DOHH2 (cell line): ENCODE measurements around the gene CEP68.
A peak's percentile ranks its signal among the peaks of the same experiment; 100 is the strongest.

Source experiments
- H3F3A ChIP-seq: fragments of 200-600 bp; sonication (generic), shearing (Covaris generic); 2 replicates; pipeline ENCODE4 v1.6.0; 2016; ENCODE audit warnings: antibody characterized with exemption, mild to moderate bottlenecking; ENCODE audit not compliant: control insufficient read depth, insufficient read depth
- H3K27ac ChIP-seq: fragments of 200-600 bp; sonication (generic); 2 replicates; pipeline ENCODE4 v1.5.1; 2014; ENCODE audit warnings: low read depth, mild to moderate bottlenecking, low read length, moderate library complexity
- H3K27me3 ChIP-seq: fragments of 200-600 bp; sonication (generic); 2 replicates; pipeline ENCODE4 v1.6.1; 2014; ENCODE audit warnings: mild to moderate bottlenecking, low read length, mixed read lengths; ENCODE audit not compliant: control insufficient read depth
- H3K36me3 ChIP-seq: fragments of 200-600 bp; sonication (generic); 2 replicates; pipeline ENCODE4 v1.6.1; 2014; ENCODE audit warnings: mild to moderate bottlenecking, low read length, moderate library complexity, mixed read lengths; ENCODE audit not compliant: control insufficient read depth
- H3K4me1 ChIP-seq: fragments of 200-600 bp; sonication (generic); 2 replicates; pipeline ENCODE4 v1.6.1; 2014; ENCODE audit warnings: mild to moderate bottlenecking, low read length, mixed read lengths; ENCODE audit not compliant: control insufficient read depth
- H3K4me2 ChIP-seq: fragments of 200-600 bp; sonication (generic); 2 replicates; pipeline ENCODE4 v1.6.0; 2014; ENCODE audit warnings: mild to moderate bottlenecking, low read length, moderate library complexity
- H3K4me3 ChIP-seq: fragments of 200-600 bp; sonication (generic); 2 replicates; pipeline ENCODE4 v1.5.1; 2014; ENCODE audit warnings: mild to moderate bottlenecking, low read length, mixed read lengths
- H3K79me2 ChIP-seq: fragments of 200-600 bp; sonication (generic); 2 replicates; pipeline ENCODE4 v1.6.1; 2014; ENCODE audit warnings: mild to moderate bottlenecking, low read length, mixed read lengths; ENCODE audit not compliant: control insufficient read depth
- H3K9me2 ChIP-seq: fragments of 200-600 bp; sonication (generic); replicated peaks from 2 replicates; pipeline ENCODE4 v1.6.1; 2014; ENCODE audit warnings: mild to moderate bottlenecking, low read length, mixed read lengths; ENCODE audit not compliant: control insufficient read depth
- H3K9me3 ChIP-seq: fragments of 200-600 bp; sonication (generic); 2 replicates; pipeline ENCODE4 v1.6.1; 2014; ENCODE audit warnings: antibody characterized with exemption, low read length, mixed read lengths; ENCODE audit not compliant: control insufficient read depth, insufficient read depth
- H4K20me1 ChIP-seq: fragments of 200-600 bp; sonication (generic); 2 replicates; pipeline ENCODE4 v1.6.0; 2014; ENCODE audit warnings: low read depth, mild to moderate bottlenecking, antibody characterized with exemption, low read length, moderate library complexity; ENCODE audit not compliant: control insufficient read depth, insufficient read depth
- CTCF ChIP-seq: fragments of 200-600 bp; sonication (generic); IDR thresholded peaks from one replicate; pipeline ENCODE4 v1.5.1; 2014; ENCODE audit warnings: antibody characterized with exemption, mild to moderate bottlenecking, low read depth, low read length; ENCODE audit not compliant: poor library complexity, severe bottlenecking
- EZH2phosphoT487 ChIP-seq: fragments of 200-600 bp; sonication (generic); IDR thresholded peaks from 2 replicates; pipeline ENCODE4 v1.6.1; 2017; ENCODE audit warnings: borderline replicate concordance, mild to moderate bottlenecking, antibody characterized with exemption, low read length, moderate library complexity, mixed read lengths

The CEP68 gene

DNA sequence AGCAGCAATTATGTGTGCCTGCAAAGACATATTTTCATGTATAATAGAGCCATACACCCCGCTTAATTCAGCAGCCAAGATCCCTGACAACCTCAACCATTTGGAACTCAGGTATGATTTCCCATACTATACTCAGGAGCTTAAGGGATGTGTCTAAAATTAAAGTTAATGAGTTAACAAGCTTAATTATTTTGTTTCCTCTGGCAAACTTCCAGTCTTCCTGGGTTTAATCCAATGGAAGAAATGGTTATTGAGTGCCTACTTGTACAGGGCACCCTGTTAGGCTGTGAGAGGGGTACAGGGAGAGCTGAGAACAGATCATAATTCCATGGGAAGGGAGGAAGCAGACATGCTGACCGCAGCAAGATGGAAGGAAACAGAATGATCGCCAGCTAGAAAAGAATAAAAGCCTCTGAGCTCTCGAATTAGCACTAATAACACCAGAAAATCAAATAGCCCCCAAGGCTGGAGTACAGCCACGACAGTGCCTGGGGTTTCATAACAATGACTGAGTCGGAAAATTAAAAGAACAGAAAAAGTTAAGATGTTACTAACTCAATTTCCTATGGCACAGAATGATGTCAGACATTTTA, 20.8 kb upstream of the CEP68 start:
- Histone ChIP-seq H3K9me3 (no peaks in the 10 kb centered on the region), H4K20me1 (no peaks in the 10 kb centered on the region), H3F3A (peaks cover 23% of the 10 kb centered on the region), H3K79me2 (peaks cover 28% of the 10 kb centered on the region), H3K4me3 (no peak overlapping the region), H3K4me2 (no peak overlapping the region), H3K27ac (no peak overlapping the region), H3K27me3 (no peaks in the 10 kb centered on the region), H3K4me1 (peaks cover 43% of the 10 kb centered on the region), H3K36me3 (peaks cover 48% of the 10 kb centered on the region), H3K9me2 (no peaks in the 10 kb centered on the region)
- TF ChIP-seq EZH2phosphoT487 (no peak), CTCF (no peak)

- peaks cover 38% of the 10 kb centered on the region for H3K36me3 ChIP-seq
- H3K9me2 ChIP-seq: no peaks in the 10 kb centered on the region
- H4K20me1 ChIP-seq: no peaks in the 10 kb centered on the region
- H3K4me2 ChIP-seq: no peak overlapping the region
- no peaks in the 10 kb centered on the region for H3K27me3 ChIP-seq
- peaks cover 30% of the 10 kb centered on the region for H3K4me1 ChIP-seq
- H3K27ac ChIP-seq: no peak overlapping the region
- no peak overlapping the region for H3K4me3 ChIP-seq
- peaks cover 8% of the 10 kb centered on the region for H3F3A ChIP-seq
- no peaks in the 10 kb centered on the region for H3K9me3 ChIP-seq
- no peak for TF ChIP-seq EZH2phosphoT487
- TF ChIP-seq CTCF: no peak
- H3K79me2 ChIP-seq: peaks cover 26% of the 10 kb centered on the region
These were observed 19.0 kb upstream of the CEP68 start for GRCh38 chr2:65037178-65037577.

- H3K9me2 ChIP-seq: no peaks in the 10 kb centered on the region
- peaks cover 11% of the 10 kb centered on the region for H3K79me2 ChIP-seq
- no peak overlapping the region for H3K4me3 ChIP-seq
- H3K4me2 ChIP-seq: peak overlapping the region; percentile 6; the same call in 1 of the 2 replicates
- no peaks in the 10 kb centered on the region for H3K27me3 ChIP-seq
- H3K4me1 ChIP-seq: peaks cover 10% of the 10 kb centered on the region
- H3K9me3 ChIP-seq: peaks cover 16% of the 10 kb centered on the region; the same call in 1 of the 2 replicates
- no peaks in the 10 kb centered on the region for H4K20me1 ChIP-seq
- no peak for TF ChIP-seq EZH2phosphoT487
- TF ChIP-seq CTCF: no peak
- H3F3A ChIP-seq: peaks cover 6% of the 10 kb centered on the region
- no peak overlapping the region for H3K27ac ChIP-seq
- peaks cover 35% of the 10 kb centered on the region for H3K36me3 ChIP-seq
These were observed 16.6 kb upstream of the CEP68 start for GRCh38 chr2:65039640-65040039.
